ENCODE data around the gene GABRG3. TPM values are rescaled to one million over a fixed set of nuclear protein-coding genes. Genes with fewer than 3 reads are reported as not detected.

GABRG3 gene
- total and polyA plus RNA-seq, 8 donors, result 0.35 TPM; not detected in 7

GRCh38 chr15:27427276-27427675 is 456.3 kb downstream of the GABRG3 start:
- no peak for TF ChIP-seq CTCF (IDR thresholded peaks at IDR 0.05)
- DNase-seq, result no peak
- no peaks in the 10 kb centered on the region for H3K27me3 ChIP-seq
- no peak overlapping the region for H3K27ac ChIP-seq
- FAIRE-seq, result no peak
- no peaks in the 10 kb centered on the region for H3K36me3 ChIP-seq
- intact Hi-C loops (cut with DNase I), result no loop called here
- no peaks in the 10 kb centered on the region for H3K4me1 ChIP-seq
- no peaks in the 10 kb centered on the region for H3K9me3 ChIP-seq
- no peak overlapping the region for H3K4me3 ChIP-seq
- WGBS, 2 donors, result 86 to 87% methylated on average over 1 of the region's 1 CpG
- ATAC-seq, result no peak

GRCh38 chr15:27428151-27428550 is 457.2 kb downstream of the GABRG3 start:
- Histone ChIP-seq H3K36me3 (no peaks in the 10 kb centered on the region), H3K27ac (no peak overlapping the region), H3K4me3 (no peak overlapping the region), H3K9me3 (no peaks in the 10 kb centered on the region), H3K4me1 (no peaks in the 10 kb centered on the region), H3K27me3 (no peaks in the 10 kb centered on the region)
- no peak for TF ChIP-seq CTCF (IDR thresholded peaks at IDR 0.05)
- intact Hi-C loops (cut with DNase I), result no loop called here
- DNase-seq (no peak), ATAC-seq (no peak), FAIRE-seq (no peak)
- WGBS, 2 donors, result 91 to 99% methylated on average over 3 of the region's 3 CpGs

- no peaks in the 10 kb centered on the region for H3K4me1 ChIP-seq
- no peak for TF ChIP-seq CTCF (IDR thresholded peaks at IDR 0.05)
- H3K9me3 ChIP-seq, result no peaks in the 10 kb centered on the region
- no peaks in the 10 kb centered on the region for H3K27me3 ChIP-seq
- H3K4me3 ChIP-seq, result no peak overlapping the region
- no peak overlapping the region for H3K27ac ChIP-seq
- DNase-seq, result no peak
- 88 to 93% methylated on average over 4 of the region's 4 CpGs for WGBS, 2 donors
- no peak for FAIRE-seq
- intact Hi-C loops (cut with DNase I), result no loop called here
- ATAC-seq, result no peak
- H3K36me3 ChIP-seq, result no peaks in the 10 kb centered on the region
Observed at GRCh38 chr15:27429577-27429976, 458.6 kb downstream of the GABRG3 start.

- no peaks in the 10 kb centered on the region for H3K4me1 ChIP-seq
- TF ChIP-seq CTCF (IDR thresholded peaks at IDR 0.05), result no peak
- DNase-seq (no peak), ATAC-seq (no peak), FAIRE-seq (no peak)
- H3K27me3 ChIP-seq, result no peaks in the 10 kb centered on the region
- intact Hi-C loops (cut with DNase I), result no loop called here
- no peaks in the 10 kb centered on the region for H3K36me3 ChIP-seq
- no peak overlapping the region for H3K27ac ChIP-seq
- H3K4me3 ChIP-seq, result no peak overlapping the region
- H3K9me3 ChIP-seq, result no peaks in the 10 kb centered on the region
- WGBS, 2 donors, result 44 to 53% methylated on average over 4 of the region's 4 CpGs
Observed at GRCh38 chr15:27433604-27434003, 462.6 kb downstream of the GABRG3 start.

- Histone ChIP-seq H3K27me3 (no peaks in the 10 kb centered on the region), H3K4me3 (no peak overlapping the region), H3K4me1 (no peaks in the 10 kb centered on the region), H3K9me3 (no peaks in the 10 kb centered on the region), H3K36me3 (no peaks in the 10 kb centered on the region), H3K27ac (no peak overlapping the region)
- no peak for ATAC-seq
- TF ChIP-seq CTCF (IDR thresholded peaks at IDR 0.05), result no peak
- no peak for DNase-seq
- intact Hi-C loops (cut with DNase I), result no loop called here
- 54 to 60% methylated on average over 15 of the region's 15 CpGs for WGBS, 2 donors
- no peak for FAIRE-seq
Observed at GRCh38 chr15:27438403-27439375, 467.7 kb downstream of the GABRG3 start.
